ENCODE measurements around the gene PTCD2.

Gene PTCD2

GRCh38 chr5:72366324-72366976, 46.3 kb downstream of the PTCD2 start:
- Mint-ChIP-seq H3K27ac (peak overlapping the region; percentile 96), H3K9me3 (peaks cover 14% of the 10 kb centered on the region), H3K4me1 (ENCODE audit: low read depth) (peaks cover 80% of the 10 kb centered on the region), H3K36me3 (ENCODE audit: low read depth) (peaks cover 27% of the 10 kb centered on the region), H3K4me3 (no peak overlapping the region), H3K27me3 (no peaks in the 10 kb centered on the region)
- intact Hi-C loops (cut with micrococcal nuclease), result loop anchor here (1.0 to 5.0 kb wide), 3 partner anchors 41 to 158 kb away; no protein-coding TSS in a partner anchor

- H3K27me3 Mint-ChIP-seq, result no peaks in the 10 kb centered on the region
- peaks cover 95% of the 10 kb centered on the region for H3K4me1 Mint-ChIP-seq (ENCODE audit: low read depth)
- peaks cover 9% of the 10 kb centered on the region for H3K36me3 Mint-ChIP-seq (ENCODE audit: low read depth)
- no peaks in the 10 kb centered on the region for H3K9me3 Mint-ChIP-seq
- no peak overlapping the region for H3K4me3 Mint-ChIP-seq
- H3K27ac Mint-ChIP-seq, result peak overlapping the region; percentile 96
- intact Hi-C loops (cut with micrococcal nuclease), result loop anchor here (5.0 kb wide), 2 partner anchors 39 to 99 kb away; no protein-coding TSS in a partner anchor
Measured at GRCh38 chr5:72368271-72368670, 48.1 kb downstream of the PTCD2 start.

DNA sequence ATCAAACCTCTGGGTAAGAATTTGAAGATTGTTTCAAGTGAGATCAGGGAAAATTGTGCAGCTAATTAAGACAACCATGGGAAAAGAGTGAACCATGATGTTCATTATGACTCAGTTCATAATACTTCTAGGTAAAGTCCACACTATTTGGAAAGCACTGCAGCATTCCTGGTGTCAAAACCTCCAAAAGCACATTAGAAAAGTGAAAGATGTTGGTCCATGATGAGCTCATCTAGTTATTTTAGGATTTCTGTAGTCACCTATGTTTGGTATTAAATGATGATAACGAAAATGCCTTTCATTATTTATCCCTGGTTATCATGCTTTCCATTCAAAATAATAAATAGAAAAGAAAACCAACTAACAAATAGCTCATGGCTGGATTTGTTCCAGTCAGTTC, 49.1 kb downstream of the PTCD2 start:
- Mint-ChIP-seq H3K27ac (peak overlapping the region; percentile 96), H3K36me3 (ENCODE audit: low read depth) (peaks cover 8% of the 10 kb centered on the region), H3K27me3 (no peaks in the 10 kb centered on the region), H3K4me3 (no peak overlapping the region), H3K9me3 (no peaks in the 10 kb centered on the region), H3K4me1 (ENCODE audit: low read depth) (peaks cover 95% of the 10 kb centered on the region)
- intact Hi-C loops (cut with micrococcal nuclease), result loop anchor here (5.0 kb wide), 2 partner anchors 38 to 98 kb away; no protein-coding TSS in a partner anchor

- intact Hi-C loops (cut with micrococcal nuclease), result loop anchor here (5.0 to 10.0 kb wide), 3 partner anchors 38 to 585 kb away; partner anchors contain the start of gene FCHO2
- Mint-ChIP-seq H3K27me3 (no peaks in the 10 kb centered on the region), H3K36me3 (ENCODE audit: low read depth) (peaks cover 8% of the 10 kb centered on the region)
Measured at GRCh38 chr5:72369711-72370110, 49.5 kb downstream of the PTCD2 start.

DNA sequence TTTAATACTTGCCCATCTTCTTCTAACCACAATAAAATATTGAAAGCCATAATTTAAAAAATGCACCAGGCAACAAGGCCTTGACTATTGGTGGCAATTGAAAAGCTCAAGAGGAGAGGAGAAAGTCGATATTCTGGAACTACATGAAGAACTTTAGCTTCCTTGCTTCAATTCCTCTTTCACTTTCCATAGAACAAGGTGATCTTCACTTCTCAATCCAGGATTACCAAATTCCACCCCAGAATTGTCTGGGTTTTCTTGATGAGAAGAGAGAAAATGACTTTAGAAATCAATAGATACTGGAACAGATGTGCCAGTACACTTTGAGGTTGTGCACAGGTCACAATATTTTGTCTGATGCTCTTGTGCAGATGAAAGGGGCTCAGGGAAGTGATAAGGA, 52.2 kb downstream of the PTCD2 start:
- Mint-ChIP-seq H3K9me3 (no peaks in the 10 kb centered on the region), H3K27ac (peak overlapping the region; percentile 96), H3K27me3 (no peaks in the 10 kb centered on the region), H3K4me3 (no peak overlapping the region), H3K36me3 (ENCODE audit: low read depth) (peaks cover 21% of the 10 kb centered on the region), H3K4me1 (ENCODE audit: low read depth) (peaks cover 94% of the 10 kb centered on the region)
- intact Hi-C loops (cut with micrococcal nuclease), result loop anchor here (10.0 kb wide), 1 partner anchor 582 kb away; the partner anchor contains the start of gene FCHO2

More at GRCh38 chr5:72369711-72370110, 49.5 kb downstream of the PTCD2 start:
- Mint-ChIP-seq H3K27ac (peak overlapping the region; percentile 96), H3K4me1 (ENCODE audit: low read depth) (peaks cover 95% of the 10 kb centered on the region), H3K9me3 (no peaks in the 10 kb centered on the region), H3K4me3 (no peak overlapping the region)

DNA sequence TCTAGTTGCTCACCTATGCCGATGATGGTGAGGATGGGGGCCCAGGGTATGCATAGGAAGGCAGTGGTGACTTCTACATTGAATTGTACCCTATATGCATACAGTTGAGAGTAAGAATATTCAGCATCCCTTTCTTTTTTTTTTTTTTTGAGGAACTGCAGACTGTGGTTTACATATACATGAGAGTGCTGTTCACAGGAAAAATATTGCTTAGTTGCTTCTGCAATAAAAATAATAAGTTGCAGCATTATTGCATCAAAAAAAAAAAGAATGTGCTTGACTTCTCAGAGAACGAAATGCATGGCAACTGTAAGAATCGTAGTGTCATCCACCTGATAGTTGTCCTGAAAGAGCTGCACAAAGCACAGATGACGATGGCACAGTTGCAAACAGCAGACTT, 52.8 kb downstream of the PTCD2 start:
- peaks cover 21% of the 10 kb centered on the region for H3K36me3 Mint-ChIP-seq (ENCODE audit: low read depth)
- intact Hi-C loops (cut with micrococcal nuclease), result loop anchor here (10.0 kb wide), 1 partner anchor 582 kb away; the partner anchor contains the start of gene FCHO2
- H3K27me3 Mint-ChIP-seq, result no peaks in the 10 kb centered on the region
- H3K4me3 Mint-ChIP-seq, result no peak overlapping the region
- H3K4me1 Mint-ChIP-seq (ENCODE audit: low read depth), result peaks cover 94% of the 10 kb centered on the region
- no peaks in the 10 kb centered on the region for H3K9me3 Mint-ChIP-seq
- peak overlapping the region; percentile 96 for H3K27ac Mint-ChIP-seq

GRCh38 chr5:72374844-72375243, 54.7 kb downstream of the PTCD2 start:
- H3K4me1 Mint-ChIP-seq (ENCODE audit: low read depth), result peaks cover 95% of the 10 kb centered on the region
- H3K36me3 Mint-ChIP-seq (ENCODE audit: low read depth), result peaks cover 21% of the 10 kb centered on the region
- H3K9me3 Mint-ChIP-seq, result no peaks in the 10 kb centered on the region
- intact Hi-C loops (cut with micrococcal nuclease), result loop anchor here (10.0 kb wide), 1 partner anchor 580 kb away; the partner anchor contains the start of gene FCHO2
- H3K27ac Mint-ChIP-seq, result peak overlapping the region; percentile 96
- no peak overlapping the region for H3K4me3 Mint-ChIP-seq
- no peaks in the 10 kb centered on the region for H3K27me3 Mint-ChIP-seq

GRCh38 chr5:72376381-72376780, 56.2 kb downstream of the PTCD2 start:
- peaks cover 97% of the 10 kb centered on the region for H3K4me1 Mint-ChIP-seq (ENCODE audit: low read depth)
- H3K27me3 Mint-ChIP-seq, result no peaks in the 10 kb centered on the region
- no peak overlapping the region for H3K4me3 Mint-ChIP-seq
- peak overlapping the region; percentile 96 for H3K27ac Mint-ChIP-seq
- H3K9me3 Mint-ChIP-seq, result no peaks in the 10 kb centered on the region
- peaks cover 13% of the 10 kb centered on the region for H3K36me3 Mint-ChIP-seq (ENCODE audit: low read depth)
- intact Hi-C loops (cut with micrococcal nuclease), result loop anchor here (10.0 kb wide), 1 partner anchor 578 kb away; the partner anchor contains the start of gene FCHO2

DNA sequence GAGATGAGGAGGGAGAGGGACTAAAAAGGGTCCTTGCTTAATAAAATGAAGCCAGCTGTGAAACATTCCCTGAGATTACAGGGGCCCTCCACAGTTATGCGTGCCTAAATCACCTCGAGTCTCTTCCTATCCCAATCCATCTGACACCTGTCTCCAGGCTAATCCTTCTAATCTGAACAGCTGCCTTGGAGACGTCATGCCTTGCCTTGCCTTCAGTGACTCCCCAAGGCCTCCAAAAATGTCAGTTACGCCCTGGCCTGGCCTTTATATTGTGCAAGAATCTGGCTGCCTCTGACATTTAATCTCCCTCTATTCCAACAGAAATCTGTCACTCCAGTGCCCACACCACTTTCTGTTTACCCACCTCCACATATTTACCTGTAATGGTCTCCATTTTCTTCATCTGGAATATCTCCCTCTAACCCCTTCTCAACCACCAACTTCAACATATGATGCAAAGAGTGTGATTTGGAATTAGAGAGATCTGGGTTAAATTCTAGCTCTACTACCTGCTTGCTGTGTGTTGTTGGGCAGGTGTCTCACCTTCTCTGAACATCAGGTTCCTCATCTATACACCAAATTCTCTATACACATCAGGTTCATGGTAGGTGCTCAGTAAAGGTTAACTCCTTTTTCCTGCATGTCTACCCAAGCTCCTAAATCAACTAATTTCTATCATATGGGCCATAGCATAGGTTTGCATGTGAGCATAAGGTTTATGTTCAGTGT, 57.9 kb downstream of the PTCD2 start:
- peak overlapping the region; percentile 96 for H3K27ac Mint-ChIP-seq
- H3K4me3 Mint-ChIP-seq, result no peak overlapping the region
- intact Hi-C loops (cut with micrococcal nuclease), result loop anchor here (10.0 kb wide), 1 partner anchor 577 kb away; the partner anchor contains the start of gene FCHO2
- peaks cover 88% of the 10 kb centered on the region for H3K4me1 Mint-ChIP-seq (ENCODE audit: low read depth)
- no peaks in the 10 kb centered on the region for H3K9me3 Mint-ChIP-seq
- H3K27me3 Mint-ChIP-seq, result no peaks in the 10 kb centered on the region
- H3K36me3 Mint-ChIP-seq (ENCODE audit: low read depth), result peaks cover 13% of the 10 kb centered on the region

GRCh38 chr5:72378639-72379289, 58.6 kb downstream of the PTCD2 start:
- no peak overlapping the region for H3K4me3 Mint-ChIP-seq
- no peaks in the 10 kb centered on the region for H3K9me3 Mint-ChIP-seq
- H3K27me3 Mint-ChIP-seq, result no peaks in the 10 kb centered on the region
- peak overlapping the region; percentile 96 for H3K27ac Mint-ChIP-seq
- intact Hi-C loops (cut with micrococcal nuclease), result loop anchor here (10.0 kb wide), 1 partner anchor 576 kb away; the partner anchor contains the start of gene FCHO2
- H3K36me3 Mint-ChIP-seq (ENCODE audit: low read depth), result peaks cover 13% of the 10 kb centered on the region
- H3K4me1 Mint-ChIP-seq (ENCODE audit: low read depth), result peaks cover 88% of the 10 kb centered on the region

DNA sequence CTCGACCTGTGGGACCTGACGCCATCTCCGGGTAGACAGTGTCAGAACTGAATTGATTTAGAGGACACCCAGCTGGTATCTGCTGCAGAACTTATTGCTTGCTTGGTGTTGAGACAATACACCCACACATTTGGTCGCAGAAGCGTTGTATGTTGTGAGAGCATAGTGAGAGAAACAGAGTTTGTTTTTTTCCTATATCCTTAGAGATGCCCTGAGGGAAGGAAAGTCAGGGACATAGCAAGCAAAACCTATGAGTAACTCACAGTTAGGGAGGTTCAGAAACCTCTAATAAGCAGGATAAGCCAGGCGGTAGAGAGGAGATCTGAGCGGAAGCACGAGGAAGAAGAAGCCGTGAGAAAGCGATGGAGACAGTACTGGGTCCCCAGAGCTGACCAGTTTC, 59.8 kb downstream of the PTCD2 start:
- Mint-ChIP-seq H3K36me3 (ENCODE audit: low read depth) (peaks cover 13% of the 10 kb centered on the region), H3K9me3 (no peaks in the 10 kb centered on the region), H3K27ac (peak overlapping the region; percentile 96), H3K27me3 (no peaks in the 10 kb centered on the region), H3K4me3 (no peak overlapping the region), H3K4me1 (ENCODE audit: low read depth) (peaks cover 84% of the 10 kb centered on the region)
- intact Hi-C loops (cut with micrococcal nuclease), result loop anchor here (10.0 kb wide), 1 partner anchor 575 kb away; the partner anchor contains the start of gene FCHO2

DNA sequence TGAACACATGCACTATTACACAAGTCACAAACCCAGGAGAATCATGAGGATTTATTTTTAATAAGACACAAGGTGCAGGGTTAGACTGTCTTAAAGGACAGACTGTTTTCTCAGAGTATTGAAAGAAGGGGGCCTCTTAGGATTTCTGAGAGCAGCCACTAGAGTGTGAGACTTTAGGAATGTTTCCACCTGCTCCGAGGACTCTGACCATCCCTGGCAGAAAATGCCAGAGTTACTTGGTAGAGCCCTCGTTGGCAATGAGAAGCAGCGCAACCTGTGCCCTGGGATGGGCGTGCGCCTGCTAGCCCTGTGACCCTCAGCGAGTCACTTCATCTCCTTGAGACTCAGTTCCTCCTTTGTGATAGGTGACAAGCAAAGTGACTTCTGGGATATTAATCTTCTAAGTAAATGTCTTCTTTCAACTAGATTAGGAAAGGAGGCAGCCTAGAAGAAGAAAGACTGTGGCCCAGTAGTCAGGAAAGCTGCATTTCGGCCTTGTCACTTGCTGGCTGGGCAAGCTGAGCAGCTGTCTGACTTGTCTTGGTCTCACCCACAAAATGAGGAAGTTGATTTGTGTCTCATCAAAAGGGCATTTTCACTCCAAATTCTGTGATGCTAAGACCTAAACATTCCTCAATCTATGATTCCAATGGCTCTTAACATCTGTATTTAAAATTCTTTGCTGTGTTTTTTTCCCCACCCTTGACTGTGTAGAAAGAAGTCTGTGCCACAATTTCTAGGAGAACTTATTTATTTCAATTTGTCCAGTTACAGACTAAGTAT, 60.5 kb downstream of the PTCD2 start:
- Mint-ChIP-seq H3K4me1 (ENCODE audit: low read depth) (peaks cover 78% of the 10 kb centered on the region), H3K36me3 (ENCODE audit: low read depth) (peaks cover 8% of the 10 kb centered on the region), H3K9me3 (no peaks in the 10 kb centered on the region), H3K4me3 (no peak overlapping the region), H3K27me3 (no peaks in the 10 kb centered on the region), H3K27ac (peak overlapping the region; percentile 96)
- intact Hi-C loops (cut with micrococcal nuclease), result no loop called here

- H3K4me3 Mint-ChIP-seq, result no peak overlapping the region
- H3K27me3 Mint-ChIP-seq, result no peaks in the 10 kb centered on the region
- H3K9me3 Mint-ChIP-seq, result no peaks in the 10 kb centered on the region
- intact Hi-C loops (cut with micrococcal nuclease), result no loop called here
- peaks cover 75% of the 10 kb centered on the region for H3K4me1 Mint-ChIP-seq (ENCODE audit: low read depth)
- H3K36me3 Mint-ChIP-seq (ENCODE audit: low read depth), result no peaks in the 10 kb centered on the region
- H3K27ac Mint-ChIP-seq, result peak overlapping the region; percentile 58
Measured at GRCh38 chr5:72383280-72383679, 63.1 kb downstream of the PTCD2 start.

All from dendritic cell treated with granulocyte-macrophage colony-stimulating factor and Interleukin-4, amounts not matched to agents 40 ng/mL and 50 ng/mL, for 4 days (primary cell).